Measurements from ENCODE around the gene TAF11L11.
"Not testable (repeated sequence)": the region's sequence is repeated elsewhere in the genome, so short reads cannot be mapped to it uniquely, and the experiment has no call there.

DNA sequence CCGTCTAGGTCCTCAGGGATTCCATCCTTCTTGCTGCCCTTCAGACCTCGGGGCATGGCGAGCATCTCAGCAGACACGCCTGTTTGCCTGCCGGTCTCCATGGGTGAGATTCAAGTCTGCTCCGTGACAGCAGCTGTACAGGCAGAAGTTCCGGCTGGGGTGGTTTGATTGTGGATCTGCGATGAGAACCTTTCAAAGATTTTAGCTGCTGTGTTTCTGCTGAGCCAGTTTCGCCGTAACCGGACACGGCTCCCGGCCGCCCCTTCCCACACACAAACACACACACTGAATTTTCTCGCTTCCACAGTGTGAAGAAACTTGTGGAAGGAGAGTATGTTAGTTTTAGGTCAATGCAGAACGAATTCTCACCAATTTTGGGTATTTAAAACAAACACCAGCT is 13.1 kb upstream of the TAF11L11 start, which contains the start of gene TAF11L8:
- TF ChIP-seq POLR2A (IDR thresholded peaks at IDR 0.05), result not testable (repeated sequence)
- TF ChIP-seq, protein P1, sequence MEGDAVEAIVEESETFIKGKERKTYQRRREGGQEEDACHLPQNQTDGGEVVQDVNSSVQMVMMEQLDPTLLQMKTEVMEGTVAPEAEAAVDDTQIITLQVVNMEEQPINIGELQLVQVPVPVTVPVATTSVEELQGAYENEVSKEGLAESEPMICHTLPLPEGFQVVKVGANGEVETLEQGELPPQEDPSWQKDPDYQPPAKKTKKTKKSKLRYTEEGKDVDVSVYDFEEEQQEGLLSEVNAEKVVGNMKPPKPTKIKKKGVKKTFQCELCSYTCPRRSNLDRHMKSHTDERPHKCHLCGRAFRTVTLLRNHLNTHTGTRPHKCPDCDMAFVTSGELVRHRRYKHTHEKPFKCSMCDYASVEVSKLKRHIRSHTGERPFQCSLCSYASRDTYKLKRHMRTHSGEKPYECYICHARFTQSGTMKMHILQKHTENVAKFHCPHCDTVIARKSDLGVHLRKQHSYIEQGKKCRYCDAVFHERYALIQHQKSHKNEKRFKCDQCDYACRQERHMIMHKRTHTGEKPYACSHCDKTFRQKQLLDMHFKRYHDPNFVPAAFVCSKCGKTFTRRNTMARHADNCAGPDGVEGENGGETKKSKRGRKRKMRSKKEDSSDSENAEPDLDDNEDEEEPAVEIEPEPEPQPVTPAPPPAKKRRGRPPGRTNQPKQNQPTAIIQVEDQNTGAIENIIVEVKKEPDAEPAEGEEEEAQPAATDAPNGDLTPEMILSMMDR (IDR thresholded peaks at IDR 0.05), result not testable (repeated sequence)
